HG03469 (cell line): ENCODE data around the gene KRTAP16-1.

Experiments used
- ATAC-seq: cut with Tn5 transposase; IDR thresholded peaks from one replicate; pipeline ENCODE4 v1.9.1; 2021; ENCODE audit warnings: mild to moderate bottlenecking, moderate library complexity, moderate number of reproducible peaks; ENCODE audit not compliant: unreplicated experiment

The KRTAP16-1 gene

GRCh38 chr17:41329279-41329948 is 20.3 kb upstream of the KRTAP16-1 start:
- ATAC-seq, result no peak

GRCh38 chr17:41328207-41328606 is 19.1 kb upstream of the KRTAP16-1 start:
- ATAC-seq, result no peak

- ATAC-seq, result no peak
Measured at GRCh38 chr17:41327411-41328120, 18.5 kb upstream of the KRTAP16-1 start.

GRCh38 chr17:41326173-41327145 is 17.4 kb upstream of the KRTAP16-1 start:
- ATAC-seq, result no peak

GRCh38 chr17:41325611-41326010 is 16.5 kb upstream of the KRTAP16-1 start:
- ATAC-seq, result no peak

GRCh38 chr17:41325126-41325525 is 16.0 kb upstream of the KRTAP16-1 start:
- ATAC-seq, result no peak

- no peak for ATAC-seq
Measured at GRCh38 chr17:41324180-41325075, 15.3 kb upstream of the KRTAP16-1 start.

GRCh38 chr17:41322903-41323895 is 14.1 kb upstream of the KRTAP16-1 start:
- no peak for ATAC-seq

- ATAC-seq, result no peak
Measured at GRCh38 chr17:41322094-41322902, 13.2 kb upstream of the KRTAP16-1 start.

GRCh38 chr17:41318231-41318630 is 9.1 kb upstream of the KRTAP16-1 start:
- no peak for ATAC-seq

- no peak for ATAC-seq
Measured at GRCh38 chr17:41315814-41316445, 6.8 kb upstream of the KRTAP16-1 start.

GRCh38 chr17:41315204-41315794 is 6.2 kb upstream of the KRTAP16-1 start, which contains the start of gene KRTAP17-1:
TSS of gene KRTAP17-1 (minus strand) at chr17:41315710. CDS start at chr17:41315650, 60 bp downstream.
- no peak for ATAC-seq

- ATAC-seq, result no peak
Measured at GRCh38 chr17:41311111-41311510, 2.0 kb upstream of the KRTAP16-1 start.

- ATAC-seq, result no peak
Measured at GRCh38 chr17:41308251-41308917, 725 bp downstream of the KRTAP16-1 start.

GRCh38 chr17:41307647-41308046 is 1.5 kb downstream of the KRTAP16-1 start:
- no peak for ATAC-seq

GRCh38 chr17:41304091-41304490 is 5.0 kb downstream of the KRTAP16-1 start:
- ATAC-seq, result no peak

GRCh38 chr17:41302981-41303380 is 6.1 kb downstream of the KRTAP16-1 start:
- ATAC-seq, result no peak
